ENCODE results near the gene NFIX. TPM values are rescaled to one million over a fixed set of nuclear protein-coding genes. Genes with fewer than 3 reads are reported as not detected.

Gene NFIX
- total and polyA plus RNA-seq, 2 of the 13 experiments (the other 11 are each of a cell fraction or from before 2014, with no cell fraction given) = 3.4 to 5.4 TPM

DNA sequence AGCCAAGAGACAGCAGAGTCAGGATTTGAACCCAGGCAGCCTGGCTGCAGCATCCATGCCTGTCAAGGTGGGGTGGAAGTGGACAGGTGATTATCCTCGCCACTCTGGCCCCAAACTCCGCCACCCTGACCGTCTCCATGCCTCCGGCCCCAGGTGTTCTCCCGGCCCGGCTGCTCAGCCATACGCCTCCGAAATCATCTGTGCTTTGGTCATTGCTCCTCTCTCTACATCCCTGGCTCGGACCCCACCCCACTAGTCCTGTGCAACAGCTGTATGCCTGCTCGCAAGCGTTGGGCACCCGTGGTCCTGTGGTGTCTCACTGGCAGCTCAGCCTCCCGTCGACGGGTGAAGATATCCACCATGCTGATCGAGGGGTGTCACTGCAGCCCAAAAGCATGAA lies 22.0 kb upstream of the NFIX start:
- no peak overlapping the region for H3K27ac ChIP-seq (ENCODE audit: extremely low read length, insufficient read depth, low read length)
- WGBS (ENCODE audit: low lambda C conversion rate) = 76% methylated on average over 16 of the region's 16 CpGs
- in situ Hi-C loops (cut with HindIII; ENCODE audit: extremely low pct_ligation_motif_present, low pct_unique_long_range_greater_than_20kb) = loop anchor here (10.0 kb wide), 1 partner anchor 292 kb away; no protein-coding TSS in a partner anchor
- no peaks in the 10 kb centered on the region for H3K36me3 ChIP-seq (replicated peaks in 1 of 2; ENCODE audit: control insufficient read depth in 1 of 2, insufficient read depth in 2 of 2, low read length in 2 of 2)
- ATAC-seq = no peak
- no peak overlapping the region for H3K4me3 ChIP-seq (replicated peaks in 1 of 3; ENCODE audit: insufficient read depth in 1 of 3, low read depth in 2 of 3, low read length in 3 of 3)
- no peak for FAIRE-seq
- no peak overlapping the region for H2AFZ ChIP-seq (ENCODE audit: low read length)
- peaks cover 37% of the 10 kb centered on the region for H3K4me1 ChIP-seq (ENCODE audit: insufficient read depth, low read length)
- intact Hi-C loops (cut with micrococcal nuclease; ENCODE audit: unreplicated experiment) = no loop called here
- H3K4me2 ChIP-seq (ENCODE audit: low read depth, low read length) = peak overlapping the region; percentile 57; the same call in 1 of the 2 replicates
- H4K20me1 ChIP-seq (ENCODE audit: insufficient read depth, low read length) = no peaks in the 10 kb centered on the region
- no peak for DNase-seq (ENCODE audit: low spot score)
- 0 out of 2 replicates have a peak, but pooled peaks have one; percentile 14 for TF ChIP-seq MEIS1 (CRISPR knock-in tag; IDR thresholded peaks at IDR 0.05; ENCODE audit: borderline replicate concordance)
- TF ChIP-seq, protein P1, sequence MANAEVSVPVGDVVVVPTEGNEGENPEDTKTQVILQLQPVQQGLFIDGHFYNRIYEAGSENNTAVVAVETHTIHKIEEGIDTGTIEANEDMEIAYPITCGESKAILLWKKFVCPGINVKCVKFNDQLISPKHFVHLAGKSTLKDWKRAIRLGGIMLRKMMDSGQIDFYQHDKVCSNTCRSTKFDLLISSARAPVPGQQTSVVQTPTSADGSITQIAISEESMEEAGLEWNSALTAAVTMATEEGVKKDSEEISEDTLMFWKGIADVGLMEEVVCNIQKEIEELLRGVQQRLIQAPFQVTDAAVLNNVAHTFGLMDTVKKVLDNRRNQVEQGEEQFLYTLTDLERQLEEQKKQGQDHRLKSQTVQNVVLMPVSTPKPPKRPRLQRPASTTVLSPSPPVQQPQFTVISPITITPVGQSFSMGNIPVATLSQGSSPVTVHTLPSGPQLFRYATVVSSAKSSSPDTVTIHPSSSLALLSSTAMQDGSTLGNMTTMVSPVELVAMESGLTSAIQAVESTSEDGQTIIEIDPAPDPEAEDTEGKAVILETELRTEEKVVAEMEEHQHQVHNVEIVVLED (CRISPR knock-in tag; IDR thresholded peaks at IDR 0.05; ENCODE audit: borderline replicate concordance) = no peak
- 0 out of 2 replicates have a peak, but pooled peaks have one; percentile 16 for TF ChIP-seq NRL (CRISPR knock-in tag; IDR thresholded peaks at IDR 0.05; ENCODE audit: borderline replicate concordance)
- TF ChIP-seq, protein P2, sequence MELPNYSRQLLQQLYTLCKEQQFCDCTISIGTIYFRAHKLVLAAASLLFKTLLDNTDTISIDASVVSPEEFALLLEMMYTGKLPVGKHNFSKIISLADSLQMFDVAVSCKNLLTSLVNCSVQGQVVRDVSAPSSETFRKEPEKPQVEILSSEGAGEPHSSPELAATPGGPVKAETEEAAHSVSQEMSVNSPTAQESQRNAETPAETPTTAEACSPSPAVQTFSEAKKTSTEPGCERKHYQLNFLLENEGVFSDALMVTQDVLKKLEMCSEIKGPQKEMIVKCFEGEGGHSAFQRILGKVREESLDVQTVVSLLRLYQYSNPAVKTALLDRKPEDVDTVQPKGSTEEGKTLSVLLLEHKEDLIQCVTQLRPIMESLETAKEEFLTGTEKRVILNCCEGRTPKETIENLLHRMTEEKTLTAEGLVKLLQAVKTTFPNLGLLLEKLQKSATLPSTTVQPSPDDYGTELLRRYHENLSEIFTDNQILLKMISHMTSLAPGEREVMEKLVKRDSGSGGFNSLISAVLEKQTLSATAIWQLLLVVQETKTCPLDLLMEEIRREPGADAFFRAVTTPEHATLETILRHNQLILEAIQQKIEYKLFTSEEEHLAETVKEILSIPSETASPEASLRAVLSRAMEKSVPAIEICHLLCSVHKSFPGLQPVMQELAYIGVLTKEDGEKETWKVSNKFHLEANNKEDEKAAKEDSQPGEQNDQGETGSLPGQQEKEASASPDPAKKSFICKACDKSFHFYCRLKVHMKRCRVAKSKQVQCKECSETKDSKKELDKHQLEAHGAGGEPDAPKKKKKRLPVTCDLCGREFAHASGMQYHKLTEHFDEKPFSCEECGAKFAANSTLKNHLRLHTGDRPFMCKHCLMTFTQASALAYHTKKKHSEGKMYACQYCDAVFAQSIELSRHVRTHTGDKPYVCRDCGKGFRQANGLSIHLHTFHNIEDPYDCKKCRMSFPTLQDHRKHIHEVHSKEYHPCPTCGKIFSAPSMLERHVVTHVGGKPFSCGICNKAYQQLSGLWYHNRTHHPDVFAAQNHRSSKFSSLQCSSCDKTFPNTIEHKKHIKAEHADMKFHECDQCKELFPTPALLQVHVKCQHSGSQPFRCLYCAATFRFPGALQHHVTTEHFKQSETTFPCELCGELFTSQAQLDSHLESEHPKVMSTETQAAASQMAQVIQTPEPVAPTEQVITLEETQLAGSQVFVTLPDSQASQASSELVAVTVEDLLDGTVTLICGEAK (IDR thresholded peaks at IDR 0.05) = no peak
- TF ChIP-seq, protein P2 (CRISPR knock-in tag; IDR thresholded peaks at IDR 0.05) = peak; percentile 17; the same call in 1 of the 2 replicates
- POLR2A ChIA-PET = interaction anchor here (0.7 to 1.0 kb wide), 3 partner anchors 8 to 81 kb away, joined by 3 read pairs; partner anchors contain the start of gene GADD45GIP1
- H3K27me3 ChIP-seq (ENCODE audit: control insufficient read depth in 1 of 2, insufficient read depth in 2 of 2, low read length in 2 of 2) = no peaks in the 10 kb centered on the region
- no peaks in the 10 kb centered on the region for H3K9me3 ChIP-seq (ENCODE audit: low read length)
- H3K79me2 ChIP-seq (ENCODE audit: insufficient read depth, low read length) = no peaks in the 10 kb centered on the region
- no TSS peak for BruUV-seq (replicated peaks)
- CTCF ChIA-PET (ENCODE audit: low intra/inter-chr PET ratio, low total read pairs) = no interaction called here
- H3K9ac ChIP-seq (ENCODE audit: insufficient read depth, low read depth, low read length) = no peak overlapping the region
